ENCODE results near the gene ITM2C.

DNA sequence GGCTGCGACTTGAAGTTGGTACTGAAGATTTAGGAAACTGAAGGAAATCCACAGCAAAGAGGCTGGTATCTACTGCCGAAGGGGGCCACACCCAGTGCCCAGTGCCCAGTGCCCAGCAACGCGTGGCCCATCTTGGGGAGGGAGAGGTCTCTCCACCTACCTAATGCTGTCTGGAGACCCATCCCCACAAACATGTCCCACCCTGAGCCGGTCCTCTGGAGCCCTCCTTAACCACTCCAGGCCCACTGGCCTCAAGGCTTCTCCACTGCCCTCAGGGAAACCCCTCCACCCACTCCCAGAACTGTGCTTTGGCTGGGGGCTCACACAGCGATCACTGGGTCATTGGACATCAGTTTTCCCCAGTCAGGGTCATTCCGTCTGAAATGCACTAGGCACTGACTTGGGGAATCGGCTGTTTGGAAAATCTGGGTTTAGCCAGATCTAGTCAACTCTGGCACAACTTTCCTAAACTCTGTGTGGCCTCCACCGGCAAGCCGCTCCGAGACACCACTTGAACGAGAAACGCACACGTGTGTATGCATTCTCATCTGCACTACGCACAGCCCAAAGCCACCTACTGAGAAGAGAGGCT is 40.2 kb downstream of the ITM2C start:
- TF ChIP-seq, protein P1, sequence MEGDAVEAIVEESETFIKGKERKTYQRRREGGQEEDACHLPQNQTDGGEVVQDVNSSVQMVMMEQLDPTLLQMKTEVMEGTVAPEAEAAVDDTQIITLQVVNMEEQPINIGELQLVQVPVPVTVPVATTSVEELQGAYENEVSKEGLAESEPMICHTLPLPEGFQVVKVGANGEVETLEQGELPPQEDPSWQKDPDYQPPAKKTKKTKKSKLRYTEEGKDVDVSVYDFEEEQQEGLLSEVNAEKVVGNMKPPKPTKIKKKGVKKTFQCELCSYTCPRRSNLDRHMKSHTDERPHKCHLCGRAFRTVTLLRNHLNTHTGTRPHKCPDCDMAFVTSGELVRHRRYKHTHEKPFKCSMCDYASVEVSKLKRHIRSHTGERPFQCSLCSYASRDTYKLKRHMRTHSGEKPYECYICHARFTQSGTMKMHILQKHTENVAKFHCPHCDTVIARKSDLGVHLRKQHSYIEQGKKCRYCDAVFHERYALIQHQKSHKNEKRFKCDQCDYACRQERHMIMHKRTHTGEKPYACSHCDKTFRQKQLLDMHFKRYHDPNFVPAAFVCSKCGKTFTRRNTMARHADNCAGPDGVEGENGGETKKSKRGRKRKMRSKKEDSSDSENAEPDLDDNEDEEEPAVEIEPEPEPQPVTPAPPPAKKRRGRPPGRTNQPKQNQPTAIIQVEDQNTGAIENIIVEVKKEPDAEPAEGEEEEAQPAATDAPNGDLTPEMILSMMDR (conservative IDR thresholded peaks at IDR 0.05; ENCODE audit: low read depth in 2 of 2) = no peak
- no peak for TF ChIP-seq JUNB (IDR thresholded peaks at IDR 0.05; ENCODE audit: unreplicated experiment)
- no peak for TF ChIP-seq POLR2AphosphoS5 (IDR thresholded peaks at IDR 0.05; ENCODE audit: low read depth)
- TF ChIP-seq EZH2 (IDR thresholded peaks at IDR 0.05; ENCODE audit: low read depth, unreplicated experiment) = no peak
- TF ChIP-seq, protein P2, sequence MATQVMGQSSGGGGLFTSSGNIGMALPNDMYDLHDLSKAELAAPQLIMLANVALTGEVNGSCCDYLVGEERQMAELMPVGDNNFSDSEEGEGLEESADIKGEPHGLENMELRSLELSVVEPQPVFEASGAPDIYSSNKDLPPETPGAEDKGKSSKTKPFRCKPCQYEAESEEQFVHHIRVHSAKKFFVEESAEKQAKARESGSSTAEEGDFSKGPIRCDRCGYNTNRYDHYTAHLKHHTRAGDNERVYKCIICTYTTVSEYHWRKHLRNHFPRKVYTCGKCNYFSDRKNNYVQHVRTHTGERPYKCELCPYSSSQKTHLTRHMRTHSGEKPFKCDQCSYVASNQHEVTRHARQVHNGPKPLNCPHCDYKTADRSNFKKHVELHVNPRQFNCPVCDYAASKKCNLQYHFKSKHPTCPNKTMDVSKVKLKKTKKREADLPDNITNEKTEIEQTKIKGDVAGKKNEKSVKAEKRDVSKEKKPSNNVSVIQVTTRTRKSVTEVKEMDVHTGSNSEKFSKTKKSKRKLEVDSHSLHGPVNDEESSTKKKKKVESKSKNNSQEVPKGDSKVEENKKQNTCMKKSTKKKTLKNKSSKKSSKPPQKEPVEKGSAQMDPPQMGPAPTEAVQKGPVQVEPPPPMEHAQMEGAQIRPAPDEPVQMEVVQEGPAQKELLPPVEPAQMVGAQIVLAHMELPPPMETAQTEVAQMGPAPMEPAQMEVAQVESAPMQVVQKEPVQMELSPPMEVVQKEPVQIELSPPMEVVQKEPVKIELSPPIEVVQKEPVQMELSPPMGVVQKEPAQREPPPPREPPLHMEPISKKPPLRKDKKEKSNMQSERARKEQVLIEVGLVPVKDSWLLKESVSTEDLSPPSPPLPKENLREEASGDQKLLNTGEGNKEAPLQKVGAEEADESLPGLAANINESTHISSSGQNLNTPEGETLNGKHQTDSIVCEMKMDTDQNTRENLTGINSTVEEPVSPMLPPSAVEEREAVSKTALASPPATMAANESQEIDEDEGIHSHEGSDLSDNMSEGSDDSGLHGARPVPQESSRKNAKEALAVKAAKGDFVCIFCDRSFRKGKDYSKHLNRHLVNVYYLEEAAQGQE (IDR thresholded peaks at IDR 0.05; ENCODE audit: unreplicated experiment) = no peak
- TF ChIP-seq, protein P3, sequence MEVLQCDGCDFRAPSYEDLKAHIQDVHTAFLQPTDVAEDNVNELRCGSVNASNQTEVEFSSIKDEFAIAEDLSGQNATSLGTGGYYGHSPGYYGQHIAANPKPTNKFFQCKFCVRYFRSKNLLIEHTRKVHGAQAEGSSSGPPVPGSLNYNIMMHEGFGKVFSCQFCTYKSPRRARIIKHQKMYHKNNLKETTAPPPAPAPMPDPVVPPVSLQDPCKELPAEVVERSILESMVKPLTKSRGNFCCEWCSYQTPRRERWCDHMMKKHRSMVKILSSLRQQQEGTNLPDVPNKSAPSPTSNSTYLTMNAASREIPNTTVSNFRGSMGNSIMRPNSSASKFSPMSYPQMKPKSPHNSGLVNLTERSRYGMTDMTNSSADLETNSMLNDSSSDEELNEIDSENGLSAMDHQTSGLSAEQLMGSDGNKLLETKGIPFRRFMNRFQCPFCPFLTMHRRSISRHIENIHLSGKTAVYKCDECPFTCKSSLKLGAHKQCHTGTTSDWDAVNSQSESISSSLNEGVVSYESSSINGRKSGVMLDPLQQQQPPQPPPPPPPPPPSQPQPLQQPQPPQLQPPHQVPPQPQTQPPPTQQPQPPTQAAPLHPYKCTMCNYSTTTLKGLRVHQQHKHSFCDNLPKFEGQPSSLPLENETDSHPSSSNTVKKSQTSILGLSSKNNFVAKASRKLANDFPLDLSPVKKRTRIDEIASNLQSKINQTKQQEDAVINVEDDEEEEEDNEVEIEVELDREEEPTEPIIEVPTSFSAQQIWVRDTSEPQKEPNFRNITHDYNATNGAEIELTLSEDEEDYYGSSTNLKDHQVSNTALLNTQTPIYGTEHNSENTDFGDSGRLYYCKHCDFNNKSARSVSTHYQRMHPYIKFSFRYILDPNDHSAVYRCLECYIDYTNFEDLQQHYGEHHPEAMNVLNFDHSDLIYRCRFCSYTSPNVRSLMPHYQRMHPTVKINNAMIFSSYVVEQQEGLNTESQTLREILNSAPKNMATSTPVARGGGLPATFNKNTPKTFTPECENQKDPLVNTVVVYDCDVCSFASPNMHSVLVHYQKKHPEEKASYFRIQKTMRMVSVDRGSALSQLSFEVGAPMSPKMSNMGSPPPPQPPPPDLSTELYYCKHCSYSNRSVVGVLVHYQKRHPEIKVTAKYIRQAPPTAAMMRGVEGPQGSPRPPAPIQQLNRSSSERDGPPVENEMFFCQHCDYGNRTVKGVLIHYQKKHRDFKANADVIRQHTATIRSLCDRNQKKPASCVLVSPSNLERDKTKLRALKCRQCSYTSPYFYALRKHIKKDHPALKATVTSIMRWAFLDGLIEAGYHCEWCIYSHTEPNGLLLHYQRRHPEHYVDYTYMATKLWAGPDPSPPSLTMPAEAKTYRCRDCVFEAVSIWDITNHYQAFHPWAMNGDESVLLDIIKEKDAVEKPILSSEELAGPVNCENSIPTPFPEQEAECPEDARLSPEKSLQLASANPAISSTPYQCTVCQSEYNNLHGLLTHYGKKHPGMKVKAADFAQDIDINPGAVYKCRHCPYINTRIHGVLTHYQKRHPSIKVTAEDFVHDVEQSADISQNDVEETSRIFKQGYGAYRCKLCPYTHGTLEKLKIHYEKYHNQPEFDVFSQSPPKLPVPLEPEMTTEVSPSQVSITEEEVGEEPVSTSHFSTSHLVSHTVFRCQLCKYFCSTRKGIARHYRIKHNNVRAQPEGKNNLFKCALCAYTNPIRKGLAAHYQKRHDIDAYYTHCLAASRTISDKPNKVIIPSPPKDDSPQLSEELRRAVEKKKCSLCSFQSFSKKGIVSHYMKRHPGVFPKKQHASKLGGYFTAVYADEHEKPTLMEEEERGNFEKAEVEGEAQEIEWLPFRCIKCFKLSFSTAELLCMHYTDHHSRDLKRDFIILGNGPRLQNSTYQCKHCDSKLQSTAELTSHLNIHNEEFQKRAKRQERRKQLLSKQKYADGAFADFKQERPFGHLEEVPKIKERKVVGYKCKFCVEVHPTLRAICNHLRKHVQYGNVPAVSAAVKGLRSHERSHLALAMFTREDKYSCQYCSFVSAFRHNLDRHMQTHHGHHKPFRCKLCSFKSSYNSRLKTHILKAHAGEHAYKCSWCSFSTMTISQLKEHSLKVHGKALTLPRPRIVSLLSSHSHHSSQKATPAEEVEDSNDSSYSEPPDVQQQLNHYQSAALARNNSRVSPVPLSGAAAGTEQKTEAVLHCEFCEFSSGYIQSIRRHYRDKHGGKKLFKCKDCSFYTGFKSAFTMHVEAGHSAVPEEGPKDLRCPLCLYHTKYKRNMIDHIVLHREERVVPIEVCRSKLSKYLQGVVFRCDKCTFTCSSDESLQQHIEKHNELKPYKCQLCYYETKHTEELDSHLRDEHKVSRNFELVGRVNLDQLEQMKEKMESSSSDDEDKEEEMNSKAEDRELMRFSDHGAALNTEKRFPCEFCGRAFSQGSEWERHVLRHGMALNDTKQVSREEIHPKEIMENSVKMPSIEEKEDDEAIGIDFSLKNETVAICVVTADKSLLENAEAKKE (CRISPR knock-in tag; IDR thresholded peaks at IDR 0.05) = no peak
- no peak for TF ChIP-seq NANOG (IDR thresholded peaks at IDR 0.05; ENCODE audit: borderline replicate concordance)
- TF ChIP-seq EZH2phosphoT487 (IDR thresholded peaks at IDR 0.05; ENCODE audit: unreplicated experiment) = no peak
- TF ChIP-seq CREB1 (CRISPR knock-in tag; IDR thresholded peaks at IDR 0.05; ENCODE audit: low read depth) = no peak
- TF ChIP-seq, protein P4, sequence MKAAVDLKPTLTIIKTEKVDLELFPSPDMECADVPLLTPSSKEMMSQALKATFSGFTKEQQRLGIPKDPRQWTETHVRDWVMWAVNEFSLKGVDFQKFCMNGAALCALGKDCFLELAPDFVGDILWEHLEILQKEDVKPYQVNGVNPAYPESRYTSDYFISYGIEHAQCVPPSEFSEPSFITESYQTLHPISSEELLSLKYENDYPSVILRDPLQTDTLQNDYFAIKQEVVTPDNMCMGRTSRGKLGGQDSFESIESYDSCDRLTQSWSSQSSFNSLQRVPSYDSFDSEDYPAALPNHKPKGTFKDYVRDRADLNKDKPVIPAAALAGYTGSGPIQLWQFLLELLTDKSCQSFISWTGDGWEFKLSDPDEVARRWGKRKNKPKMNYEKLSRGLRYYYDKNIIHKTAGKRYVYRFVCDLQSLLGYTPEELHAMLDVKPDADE (IDR thresholded peaks at IDR 0.05) = no peak
- TF ChIP-seq ZNF331 (CRISPR knock-in tag; IDR thresholded peaks at IDR 0.05; ENCODE audit: low read depth) = no peak
- TF ChIP-seq ZNF114 (CRISPR knock-in tag; IDR thresholded peaks at IDR 0.05) = no peak
